Hepatocyte (in vitro differentiated cells): ENCODE data around the gene SLC17A2.

ENCODE experiments used
- CTCF ChIP-seq: fragments of 200-600 bp; sonication (generic); IDR thresholded peaks from 2 replicates; pipeline ENCODE4 v1.5.1; 2016; ENCODE audit warnings: antibody characterized with exemption, mild to moderate bottlenecking; ENCODE audit not compliant: poor library complexity
- EZH2 ChIP-seq: fragments of 200-600 bp; sonication (generic); IDR thresholded peaks from 2 replicates; pipeline ENCODE4 v1.6.1; 2016; ENCODE audit warnings: antibody characterized with exemption, mild to moderate bottlenecking, borderline replicate concordance
- EZH2phosphoT487 ChIP-seq: fragments of 200-600 bp; sonication (generic); IDR thresholded peaks from one replicate; pipeline ENCODE4 v1.6.1; 2018; ENCODE audit warnings: antibody characterized with exemption, mild to moderate bottlenecking, low read depth, moderate library complexity; ENCODE audit not compliant: unreplicated experiment, severe bottlenecking

GRCh38 chr6:25874822-25875562 is 55.5 kb downstream of the SLC17A2 start:
- TF ChIP-seq EZH2 (no peak), EZH2phosphoT487 (no peak), CTCF (no peak)
